Stomach (tissue), 9 donors: ENCODE data around the gene DGAT2. TPM values are rescaled to one million over a fixed set of nuclear protein-coding genes. Genes with fewer than 3 reads are reported as not detected.

ENCODE experiments used
- DNase-seq, 2 donors: peaks; one replicate each; pipeline versions ENCODE4 v3.0.0 to v3.0.0-alpha.2; 2013 to 2019
- H3K27ac ChIP-seq, 5 donors: fragments of 200-600 bp in 4 of 5; sonication (generic) in 4 of 5; one replicate each; pipeline ENCODE4 v1.5.1; 2013 to 2019; ENCODE audit warnings: mild to moderate bottlenecking in 1 of 5, moderate library complexity in 1 of 5
- H3K27me3 ChIP-seq, 3 donors: fragments of 200-600 bp; sonication (generic); one replicate each; pipeline ENCODE4 v1.5.1; 2017 to 2019; ENCODE audit warnings: mixed run types in 1 of 3
- H3K36me3 ChIP-seq, 4 donors: fragments of 200-600 bp; sonication (generic); 1 replicate in 3 of 4; 2 replicates in 1 of 4; pipeline ENCODE4 v1.5.1; 2016 to 2019
- H3K4me1 ChIP-seq, 4 donors: fragments of 200-600 bp; sonication (generic); one replicate each; pipeline ENCODE4 v1.5.1; 2016 to 2019
- H3K4me3 ChIP-seq, 4 donors: fragments of 200-600 bp; sonication (generic) in 3 of 4; one replicate each; pipeline ENCODE4 v1.5.1; 2016 to 2019; ENCODE audit warnings: mild to moderate bottlenecking in 1 of 4
- H3K9me3 ChIP-seq, 4 donors: fragments of 200-600 bp; sonication (generic); one replicate each; pipeline ENCODE4 v1.5.1; 2016 to 2019
- EP300 ChIP-seq: sonication (generic); formaldehyde crosslinking; IDR thresholded peaks from one replicate; pipeline ENCODE4 v1.6.1; 2017; ENCODE audit warnings: antibody characterized with exemption
- POLR2A ChIP-seq, 4 donors: fragments of 450-650 bp; IDR thresholded peaks; one replicate each; pipeline ENCODE4 v1.6.1; 2016; ENCODE audit warnings: antibody characterized with exemption in 4 of 4, control low read depth in 2 of 4, mild to moderate bottlenecking in 1 of 4, moderate library complexity in 1 of 4
- POLR2AphosphoS5 ChIP-seq, 3 donors: sonication (generic); formaldehyde crosslinking; IDR thresholded peaks; one replicate each; pipeline ENCODE4 v1.6.1; 2016; ENCODE audit warnings: antibody characterized with exemption in 3 of 3
- WGBS, 5 donors: extraction: QIAGEN DNeasy Blood & Tissue Kit in 3 of 5; methylation state at CpG; one replicate each; pipeline versions ENCODE4 v1.1.5 to v1.1.7; 2013 to 2018; 5-methylcytosine and 5-hydroxymethylcytosine counted together
- intact Hi-C: fragments of 100-400 bp; cut with DNase I; formaldehyde crosslinking; loops from one replicate; pipeline ENCODE4 v1.15.1; 2023; ENCODE audit warnings: low total_unique reads
- polyA plus RNA-seq, 3 donors: library from polyadenylated mRNA; stranded (reverse); fragments of 200-250 nt; gene quantifications; one replicate each; pipeline ENCODE4 v1.2.3, GENCODE V29; 2013
- total RNA-seq, 5 donors: library from RNA; depleted of rRNA; stranded (reverse); fragments of >200 nt; gene quantifications; one replicate each; pipeline versions ENCODE4 v1.1.0 to v1.2.3, GENCODE V29; 2014 to 2016
- TF ChIP-seq, protein P1 (sequence below), 7 experiments: fragments of 450-650 bp in 4 of 7; fragments of 200-600 bp in 3 of 7; sonication (generic) in 3 of 7; IDR thresholded peaks; one replicate each; pipeline ENCODE4 v1.5.1; 2016 to 2019; ENCODE audit warnings: antibody characterized with exemption in 7 of 7, control low read depth in 2 of 7, mild to moderate bottlenecking in 1 of 7
- donor health status: healthy with polysubstance abuse.
- donor health status: Bipolar disorder and iron deficiency.
- donor health status: healthy.

The DGAT2 gene
- total and polyA plus RNA-seq, 8 donors: 0.45 to 16.1 (median 3.7) TPM; not detected in 2

DNA sequence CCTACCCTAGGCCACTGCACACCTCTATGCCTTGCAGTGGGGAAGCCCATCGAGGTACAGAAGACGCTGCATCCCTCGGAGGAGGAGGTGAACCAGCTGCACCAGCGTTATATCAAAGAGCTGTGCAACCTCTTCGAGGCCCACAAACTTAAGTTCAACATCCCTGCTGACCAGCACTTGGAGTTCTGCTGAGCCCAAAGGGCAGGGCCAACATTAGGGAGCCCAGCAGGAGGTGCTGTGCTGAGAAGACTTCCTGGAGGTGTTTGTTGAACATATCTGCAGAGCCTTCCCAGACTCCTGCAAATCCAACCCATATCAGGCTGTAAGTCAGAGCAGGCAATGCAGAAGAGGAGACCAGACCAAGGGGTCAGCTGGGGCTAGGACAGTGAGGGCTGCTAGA lies 37.5 kb upstream of the DGAT2 start:
- H3K4me1 ChIP-seq: peaks cover 5 to 22% (median 12%) of the 10 kb centered on the region in 4 donors
- WGBS, 5 donors: 94 to 98% (median 96%) methylated on average over 5 of the region's 5 CpGs
- no peak for TF ChIP-seq POLR2AphosphoS5 (IDR thresholded peaks at IDR 0.05)
- TF ChIP-seq, protein P1, sequence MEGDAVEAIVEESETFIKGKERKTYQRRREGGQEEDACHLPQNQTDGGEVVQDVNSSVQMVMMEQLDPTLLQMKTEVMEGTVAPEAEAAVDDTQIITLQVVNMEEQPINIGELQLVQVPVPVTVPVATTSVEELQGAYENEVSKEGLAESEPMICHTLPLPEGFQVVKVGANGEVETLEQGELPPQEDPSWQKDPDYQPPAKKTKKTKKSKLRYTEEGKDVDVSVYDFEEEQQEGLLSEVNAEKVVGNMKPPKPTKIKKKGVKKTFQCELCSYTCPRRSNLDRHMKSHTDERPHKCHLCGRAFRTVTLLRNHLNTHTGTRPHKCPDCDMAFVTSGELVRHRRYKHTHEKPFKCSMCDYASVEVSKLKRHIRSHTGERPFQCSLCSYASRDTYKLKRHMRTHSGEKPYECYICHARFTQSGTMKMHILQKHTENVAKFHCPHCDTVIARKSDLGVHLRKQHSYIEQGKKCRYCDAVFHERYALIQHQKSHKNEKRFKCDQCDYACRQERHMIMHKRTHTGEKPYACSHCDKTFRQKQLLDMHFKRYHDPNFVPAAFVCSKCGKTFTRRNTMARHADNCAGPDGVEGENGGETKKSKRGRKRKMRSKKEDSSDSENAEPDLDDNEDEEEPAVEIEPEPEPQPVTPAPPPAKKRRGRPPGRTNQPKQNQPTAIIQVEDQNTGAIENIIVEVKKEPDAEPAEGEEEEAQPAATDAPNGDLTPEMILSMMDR (IDR thresholded peaks at IDR 0.05): no peak
- no peak for TF ChIP-seq EP300
- TF ChIP-seq POLR2A (IDR thresholded peaks at IDR 0.05): no peak
- no peaks in the 10 kb centered on the region for H3K9me3 ChIP-seq
- intact Hi-C loops: no loop called here
- peak in 1 of 2 donors; percentile 3 for DNase-seq
- no peak overlapping the region for H3K4me3 ChIP-seq
- no peak overlapping the region for H3K27ac ChIP-seq
- no peaks in the 10 kb centered on the region for H3K36me3 ChIP-seq
- no peaks in the 10 kb centered on the region for H3K27me3 ChIP-seq

DNA sequence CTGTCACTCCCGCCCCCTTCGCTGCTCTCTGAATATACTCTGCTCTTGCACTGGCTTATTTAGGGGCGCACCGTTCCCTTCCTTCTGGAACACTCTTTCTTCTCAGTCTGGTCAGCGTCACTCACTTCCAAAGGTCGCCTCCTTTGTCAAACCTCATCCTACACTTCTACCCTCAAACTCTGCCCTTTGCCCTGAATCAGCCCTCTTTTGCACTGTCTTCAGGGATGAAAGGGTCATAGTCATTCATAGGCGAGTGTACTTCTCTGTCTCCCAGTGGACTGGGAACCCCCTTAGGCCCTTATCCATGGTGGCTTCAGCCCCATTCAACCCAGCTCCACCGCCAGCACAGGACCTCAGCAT lies 35.5 kb upstream of the DGAT2 start:
- intact Hi-C loops: no loop called here
- peak overlapping the region in 4 of 5 donors; percentile 36 to 70 (median 67) for H3K27ac ChIP-seq
- 93 to 96% (median 95%) methylated on average over 8 of the region's 8 CpGs for WGBS, 5 donors

DNA sequence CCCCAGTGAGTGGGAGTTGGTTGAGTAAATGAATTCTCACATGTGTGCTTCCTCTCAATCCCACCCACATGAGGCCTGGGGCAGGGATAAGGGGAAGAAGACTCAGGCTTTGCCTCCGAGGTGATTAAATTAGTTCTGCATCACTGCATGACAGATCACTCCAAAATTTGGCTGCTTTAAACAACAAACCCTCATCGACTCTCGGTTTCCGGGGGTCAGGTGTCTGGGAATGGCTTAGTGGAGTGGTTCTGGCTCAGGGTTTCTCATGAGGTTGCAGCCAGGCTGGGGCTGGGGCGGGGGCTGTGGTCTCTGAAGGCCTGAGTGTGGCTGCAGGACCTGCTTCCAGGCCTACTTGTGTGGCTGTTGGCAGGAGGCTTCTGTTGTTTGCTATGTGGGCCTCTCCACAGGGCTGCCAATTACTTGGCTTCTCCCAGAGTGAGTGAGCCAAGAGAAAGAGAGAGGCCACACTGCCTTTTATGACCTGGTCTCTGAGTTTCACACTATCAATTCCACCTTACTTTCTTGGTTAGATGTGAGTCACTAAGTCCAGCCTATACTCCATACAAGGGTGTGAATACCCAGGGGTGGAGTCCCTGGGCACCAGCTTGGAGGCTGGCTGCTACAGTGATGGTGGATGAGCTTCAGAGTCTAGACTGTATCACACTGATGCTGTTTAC lies 35.0 kb upstream of the DGAT2 start:
- H3K27ac ChIP-seq: peak overlapping the region in 4 of 5 donors; percentile 36 to 79 (median 69)
- peak in 2 of 3 donors; percentile 27 to 31 for TF ChIP-seq POLR2AphosphoS5 (IDR thresholded peaks at IDR 0.05)
- TF ChIP-seq, protein P1 (IDR thresholded peaks at IDR 0.05): no peak
- intact Hi-C loops: no loop called here

More for the DNA sequence above, 35.5 kb upstream of the DGAT2 start:
- H3K36me3 ChIP-seq: no peaks in the 10 kb centered on the region
- TF ChIP-seq, protein P1 (IDR thresholded peaks at IDR 0.05): no peak
- TF ChIP-seq POLR2AphosphoS5 (IDR thresholded peaks at IDR 0.05) (no peak), EP300 (no peak), POLR2A (IDR thresholded peaks at IDR 0.05) (no peak)
- no peak overlapping the region for H3K4me3 ChIP-seq
- H3K27me3 ChIP-seq: no peaks in the 10 kb centered on the region
- peaks cover 5 to 22% (median 12%) of the 10 kb centered on the region in 4 donors for H3K4me1 ChIP-seq
- H3K9me3 ChIP-seq: no peaks in the 10 kb centered on the region
- DNase-seq: no peak

DNA sequence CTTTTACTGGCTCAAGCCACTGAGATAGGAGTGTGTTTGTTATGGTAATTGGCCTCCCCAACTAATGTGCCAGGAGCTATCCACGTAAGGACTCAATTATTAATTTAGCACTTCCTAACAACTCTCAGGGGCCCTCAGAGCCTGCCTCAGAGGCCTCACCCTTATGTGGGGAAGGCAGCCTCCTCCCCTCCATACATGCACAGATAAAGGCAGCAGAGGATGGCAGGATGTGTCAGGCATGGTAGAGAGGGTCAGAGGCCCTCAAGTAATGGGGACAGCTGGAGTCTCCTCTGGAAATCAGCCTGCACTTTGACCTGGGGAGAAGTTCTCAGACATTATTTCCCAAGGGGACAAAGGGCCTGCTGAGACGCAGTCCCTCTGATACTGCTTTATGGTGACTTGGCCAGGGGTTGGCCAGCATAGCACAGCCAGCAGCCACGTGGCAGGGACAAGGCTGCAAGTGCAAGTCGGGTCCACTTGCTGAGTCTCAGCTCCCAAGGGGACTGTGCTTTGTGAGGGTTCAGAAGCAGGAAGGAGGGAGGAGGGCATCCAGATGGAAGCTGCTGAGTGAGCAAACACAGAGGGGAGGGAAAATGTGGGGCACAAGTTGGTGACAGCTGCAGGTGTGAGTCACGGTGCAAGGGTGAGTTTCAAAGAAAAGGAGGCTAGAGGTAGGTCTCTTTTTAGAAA lies 33.9 kb upstream of the DGAT2 start:
- Histone ChIP-seq H3K36me3 (no peaks in the 10 kb centered on the region), H3K4me1 (peaks cover 5 to 22% (median 12%) of the 10 kb centered on the region in 4 donors), H3K9me3 (no peaks in the 10 kb centered on the region), H3K27ac (peak overlapping the region in 4 of 5 donors; percentile 36 to 79 (median 69)), H3K4me3 (no peak overlapping the region), H3K27me3 (no peaks in the 10 kb centered on the region)
- TF ChIP-seq POLR2A (IDR thresholded peaks at IDR 0.05): no peak
- no peak for TF ChIP-seq EP300
- TF ChIP-seq POLR2AphosphoS5 (IDR thresholded peaks at IDR 0.05): peak in 1 of 3 donors; percentile 15
- TF ChIP-seq, protein P1 (IDR thresholded peaks at IDR 0.05): no peak
- DNase-seq: peak; percentile 50 to 90
- WGBS, 5 donors: 39 to 73% (median 48%) methylated on average over 5 of the region's 5 CpGs
- intact Hi-C loops: no loop called here

More for the DNA sequence above, 35.0 kb upstream of the DGAT2 start:
- DNase-seq: peak; percentile 61 to 70
- Histone ChIP-seq H3K9me3 (no peaks in the 10 kb centered on the region), H3K4me3 (no peak overlapping the region), H3K36me3 (no peaks in the 10 kb centered on the region), H3K27me3 (no peaks in the 10 kb centered on the region), H3K4me1 (peaks cover 5 to 22% (median 12%) of the 10 kb centered on the region in 4 donors)
- 46 to 72% (median 68%) methylated on average over 5 of the region's 5 CpGs for WGBS, 5 donors
